WTC11 (cell line): ENCODE data around the gene ITGB3. TPM values are rescaled to one million over a fixed set of nuclear protein-coding genes. Genes with fewer than 3 reads are reported as not detected.

Experiments
- ATAC-seq: fragments of 200-7000 bp; cut with Tn5 transposase; 2 replicates; pipeline ENCODE4 v1.10.0; 2021; ENCODE audit warnings: mild to moderate bottlenecking, moderate library complexity
- CTCF ChIA-PET: fragments of 300-600 bp; sonication (Branson Sonifier 250); formaldehyde crosslinking; loops from one replicate; lab custom pipeline; 2021; ENCODE audit warnings: antibody characterized with exemption; lab: Charles Lee
- POLR2A ChIA-PET: fragments of 350-600 bp; sonication (Branson Sonifier 250); formaldehyde crosslinking; loops from one replicate; lab custom pipeline; 2021; ENCODE audit warnings: antibody characterized with exemption; lab: Charles Lee
- DNase-seq: peaks from one replicate; pipeline ENCODE4 v3.0.0; 2021; ENCODE audit warnings: low spot score
- H3K27ac Mint-ChIP-seq: 2 replicates; pipeline ENCODE4 v1.8.0; 2021; ENCODE audit warnings: mixed read lengths
- H3K27me3 Mint-ChIP-seq: 2 replicates; pipeline ENCODE4 v1.8.0; 2021; ENCODE audit warnings: low read depth, mild to moderate bottlenecking, moderate library complexity, mixed read lengths
- H3K36me3 Mint-ChIP-seq: 2 replicates; pipeline ENCODE4 v1.8.0; 2021; ENCODE audit warnings: mixed read lengths
- H3K4me1 Mint-ChIP-seq: 2 replicates; pipeline ENCODE4 v1.8.0; 2022; ENCODE audit warnings: mixed read lengths
- H3K4me3 Mint-ChIP-seq: 2 replicates; pipeline ENCODE4 v1.8.0; 2021; ENCODE audit warnings: mild to moderate bottlenecking, moderate library complexity, mixed read lengths
- H3K9me3 Mint-ChIP-seq: 2 replicates; pipeline ENCODE4 v1.8.0; 2021; ENCODE audit warnings: mixed read lengths
- AR ChIP-seq: fragments of 250-450 bp; sonication (Bioruptor Pico); IDR thresholded peaks from 2 replicates; pipeline ENCODE4 v1.9.0; 2021; ENCODE audit warnings: mild to moderate bottlenecking
- CREB1 ChIP-seq: sonication (generic); formaldehyde crosslinking; IDR thresholded peaks from 2 replicates; pipeline ENCODE4 v1.8.0; 2023; ENCODE audit warnings: mild to moderate bottlenecking, missing genetic modification reagents
- CTCF ChIP-seq: fragments of 200-600 bp; IDR thresholded peaks from 2 replicates; pipeline ENCODE4 v1.8.0; 2022; ENCODE audit warnings: antibody characterized with exemption
- FOXK1 ChIP-seq: sonication (generic); formaldehyde crosslinking; IDR thresholded peaks from 2 replicates; pipeline ENCODE4 v1.8.0; 2022; ENCODE audit warnings: mild to moderate bottlenecking, moderate library complexity, missing genetic modification reagents
- FOXP4 ChIP-seq: sonication (generic); formaldehyde crosslinking; IDR thresholded peaks from 2 replicates; pipeline ENCODE4 v1.8.0; 2022; ENCODE audit warnings: mild to moderate bottlenecking, missing genetic modification reagents
- GABPB1 ChIP-seq: sonication (generic); formaldehyde crosslinking; IDR thresholded peaks from 2 replicates; pipeline ENCODE4 v1.8.1; 2023; ENCODE audit warnings: mild to moderate bottlenecking, missing genetic modification reagents
- GRHL2 ChIP-seq: fragments of 250-450 bp; sonication (Bioruptor Pico); IDR thresholded peaks from 2 replicates; pipeline ENCODE4 v1.8.0; 2022; ENCODE audit warnings: mild to moderate bottlenecking, moderate library complexity; ENCODE audit not compliant: insufficient replicate concordance, severe bottlenecking
- MLX ChIP-seq: sonication (generic); formaldehyde crosslinking; IDR thresholded peaks from 2 replicates; pipeline ENCODE4 v1.8.1; 2023; ENCODE audit warnings: mild to moderate bottlenecking, missing genetic modification reagents, moderate library complexity
- NR1H2 ChIP-seq: sonication (generic); formaldehyde crosslinking; IDR thresholded peaks from 2 replicates; pipeline ENCODE4 v1.9.0; 2021; ENCODE audit warnings: mild to moderate bottlenecking, moderate library complexity, missing genetic modification reagents
- NR2C2 ChIP-seq: sonication (generic); formaldehyde crosslinking; IDR thresholded peaks from 2 replicates; pipeline ENCODE4 v1.8.0; 2022; ENCODE audit warnings: mild to moderate bottlenecking, missing genetic modification reagents
- PRRX2 ChIP-seq: fragments of 250-450 bp; sonication (Bioruptor Pico); IDR thresholded peaks from 2 replicates; pipeline ENCODE4 v1.8.0; 2021; ENCODE audit warnings: mild to moderate bottlenecking
- SOX15 ChIP-seq: fragments of 250-450 bp; sonication (Bioruptor Pico); IDR thresholded peaks from 2 replicates; pipeline ENCODE4 v1.9.0; 2021; ENCODE audit warnings: mild to moderate bottlenecking
- TCF7 ChIP-seq: sonication (generic); formaldehyde crosslinking; IDR thresholded peaks from 2 replicates; pipeline ENCODE4 v1.8.0; 2022; ENCODE audit warnings: mild to moderate bottlenecking, low read depth, missing genetic modification reagents, moderate library complexity
- TEAD4 ChIP-seq: sonication (generic); formaldehyde crosslinking; IDR thresholded peaks from 2 replicates; pipeline ENCODE4 v1.8.0; 2022; ENCODE audit warnings: mild to moderate bottlenecking, missing genetic modification reagents
- TP53 ChIP-seq: sonication (generic); formaldehyde crosslinking; IDR thresholded peaks from 2 replicates; pipeline ENCODE4 v1.8.1; 2023; ENCODE audit warnings: mild to moderate bottlenecking, missing genetic modification reagents
- ZBTB21 ChIP-seq: sonication (generic); formaldehyde crosslinking; IDR thresholded peaks from 2 replicates; pipeline ENCODE4 v1.8.1; 2023; ENCODE audit warnings: mild to moderate bottlenecking, missing genetic modification reagents, borderline replicate concordance
- ZNF317 ChIP-seq: sonication (generic); formaldehyde crosslinking; IDR thresholded peaks from 2 replicates; pipeline ENCODE4 v1.8.1; 2023; ENCODE audit warnings: low read depth, mild to moderate bottlenecking, moderate library complexity, missing genetic modification reagents, borderline replicate concordance
- ZNF532 ChIP-seq: fragments of 250-450 bp; sonication (Bioruptor Pico); IDR thresholded peaks from 2 replicates; pipeline ENCODE4 v1.9.0; 2021; ENCODE audit warnings: mild to moderate bottlenecking, borderline replicate concordance
- total RNA-seq: library from RNA; stranded (reverse); gene quantifications from 3 replicates; pipeline ENCODE4 v1.2.3, GENCODE V29; 2021

ITGB3 gene
- total RNA-seq, 1 experiment from 2014 or later: 0.04 TPM

GRCh38 chr17:47208744-47209488 lies 44.7 kb upstream of the ITGB3 start, which contains the start of gene MYL4:
Gene MYL4 (plus strand): TSS chr17:47209348. CDS start chr17:47209423, 75 bp downstream.
- H3K4me3 Mint-ChIP-seq: no peak within 1 kb of the TSS
- H3K9me3 Mint-ChIP-seq: no peaks in the 10 kb centered on the region
- ATAC-seq (no peak), DNase-seq (no peak)
- H3K36me3 Mint-ChIP-seq: no peaks in the 10 kb centered on the region
- H3K27me3 Mint-ChIP-seq: peaks cover 11% of the 10 kb centered on the region; the same call in 1 of the 2 replicates
- no peak within 1 kb of the TSS for H3K27ac Mint-ChIP-seq
- peaks cover 18% of the 10 kb centered on the region for H3K4me1 Mint-ChIP-seq
- ChIA-PET CTCF (interaction anchor here (1.1 kb wide), 1 partner anchor 107 kb away, joined by 4 read pairs; no protein-coding TSS in a partner anchor), POLR2A (no interaction called here)
- no peak for TF ChIP-seq TP53 (CRISPR knock-in tag)
- no peak for TF ChIP-seq ZBTB21
- no peak for TF ChIP-seq ZNF532 (CRISPR knock-in tag)
- TF ChIP-seq FOXP4 (CRISPR knock-in tag): no peak
- no peak for TF ChIP-seq CTCF
- no peak for TF ChIP-seq GABPB1 (CRISPR knock-in tag)
- TF ChIP-seq CREB1 (CRISPR knock-in tag): no peak
- no peak for TF ChIP-seq AR
- no peak for TF ChIP-seq GRHL2
- TF ChIP-seq MLX: no peak
- no peak for TF ChIP-seq PRRX2 (CRISPR knock-in tag)
- no peak for TF ChIP-seq SOX15
- TF ChIP-seq FOXK1 (CRISPR knock-in tag): no peak
- no peak for TF ChIP-seq TEAD4 (CRISPR knock-in tag)
- no peak for TF ChIP-seq NR2C2 (CRISPR knock-in tag)
- TF ChIP-seq TCF7: no peak
- TF ChIP-seq NR1H2: no peak
- TF ChIP-seq ZNF317 (CRISPR knock-in tag): no peak
